Stomach (tissue), 4 donors: ENCODE measurements around the gene PRSS22.

Experiments
- POLR2A ChIP-seq, 4 donors: fragments of 450-650 bp; IDR thresholded peaks; one replicate each; pipeline ENCODE4 v1.6.1; 2016; ENCODE audit warnings: antibody characterized with exemption in 4 of 4, control low read depth in 2 of 4, mild to moderate bottlenecking in 1 of 4, moderate library complexity in 1 of 4
- TF ChIP-seq, protein P1 (sequence below), 7 experiments: fragments of 450-650 bp in 4 of 7; fragments of 200-600 bp in 3 of 7; sonication (generic) in 3 of 7; IDR thresholded peaks; one replicate each; pipeline ENCODE4 v1.5.1; 2016 to 2019; ENCODE audit warnings: antibody characterized with exemption in 7 of 7, control low read depth in 2 of 7, mild to moderate bottlenecking in 1 of 7

DNA sequence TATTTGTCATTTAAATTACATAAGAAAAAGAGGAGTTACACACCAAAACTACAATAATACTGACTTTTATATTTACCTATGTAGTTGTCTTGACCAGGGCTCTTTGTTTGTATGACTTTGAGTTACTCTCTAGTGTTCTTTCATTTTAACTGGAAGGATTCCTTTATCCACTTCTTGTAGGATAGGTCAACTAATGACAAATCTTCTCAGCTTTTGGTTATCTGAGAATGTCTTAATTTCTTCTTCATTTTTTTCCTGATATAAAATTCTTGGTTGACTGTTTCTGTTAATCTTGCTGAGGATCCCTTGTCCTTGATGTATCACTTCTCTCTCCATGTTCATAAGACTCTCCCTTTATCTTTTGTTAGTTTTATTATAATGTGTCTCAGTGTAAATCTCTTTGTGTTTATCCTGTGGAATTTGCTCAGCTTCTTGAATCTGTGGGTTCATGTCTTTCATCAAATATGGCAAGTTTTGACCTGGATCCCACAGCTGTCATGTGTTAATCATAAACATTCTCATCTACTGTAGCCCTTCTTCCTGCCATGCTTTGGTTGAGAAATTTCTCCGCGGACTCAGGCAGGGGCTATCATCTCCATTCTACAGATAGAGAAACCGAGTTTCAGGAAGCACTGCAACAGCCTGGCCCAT, 54.3 kb downstream of the PRSS22 start:
- TF ChIP-seq, protein P1, sequence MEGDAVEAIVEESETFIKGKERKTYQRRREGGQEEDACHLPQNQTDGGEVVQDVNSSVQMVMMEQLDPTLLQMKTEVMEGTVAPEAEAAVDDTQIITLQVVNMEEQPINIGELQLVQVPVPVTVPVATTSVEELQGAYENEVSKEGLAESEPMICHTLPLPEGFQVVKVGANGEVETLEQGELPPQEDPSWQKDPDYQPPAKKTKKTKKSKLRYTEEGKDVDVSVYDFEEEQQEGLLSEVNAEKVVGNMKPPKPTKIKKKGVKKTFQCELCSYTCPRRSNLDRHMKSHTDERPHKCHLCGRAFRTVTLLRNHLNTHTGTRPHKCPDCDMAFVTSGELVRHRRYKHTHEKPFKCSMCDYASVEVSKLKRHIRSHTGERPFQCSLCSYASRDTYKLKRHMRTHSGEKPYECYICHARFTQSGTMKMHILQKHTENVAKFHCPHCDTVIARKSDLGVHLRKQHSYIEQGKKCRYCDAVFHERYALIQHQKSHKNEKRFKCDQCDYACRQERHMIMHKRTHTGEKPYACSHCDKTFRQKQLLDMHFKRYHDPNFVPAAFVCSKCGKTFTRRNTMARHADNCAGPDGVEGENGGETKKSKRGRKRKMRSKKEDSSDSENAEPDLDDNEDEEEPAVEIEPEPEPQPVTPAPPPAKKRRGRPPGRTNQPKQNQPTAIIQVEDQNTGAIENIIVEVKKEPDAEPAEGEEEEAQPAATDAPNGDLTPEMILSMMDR (IDR thresholded peaks at IDR 0.05): no peak
- no peak for TF ChIP-seq POLR2A (IDR thresholded peaks at IDR 0.05)
